GM19455 (cell line): ENCODE results near the gene ARHGAP23.
"Not testable (repeated sequence)": the region's sequence is repeated elsewhere in the genome, so short reads cannot be mapped to it uniquely, and the experiment has no call there.

Experiments used
- ATAC-seq: cut with Tn5 transposase; IDR thresholded peaks from one replicate; pipeline ENCODE4 v1.9.1; 2021; ENCODE audit not compliant: unreplicated experiment

The ARHGAP23 gene

GRCh38 chr17:38420518-38420917 lies 7.7 kb upstream of the ARHGAP23 start:
- ATAC-seq = no peak

GRCh38 chr17:38421171-38421841 lies 7.0 kb upstream of the ARHGAP23 start:
- no peak for ATAC-seq

- no peak for ATAC-seq
Observed at GRCh38 chr17:38421871-38422827, 6.1 kb upstream of the ARHGAP23 start.

- no peak for ATAC-seq
Observed at GRCh38 chr17:38424297-38424972, 3.8 kb upstream of the ARHGAP23 start.

- no peak for ATAC-seq
Observed at GRCh38 chr17:38425031-38425430, 3.2 kb upstream of the ARHGAP23 start.

- no peak for ATAC-seq
Observed at GRCh38 chr17:38425744-38426143, 2.5 kb upstream of the ARHGAP23 start.

GRCh38 chr17:38426441-38426840 lies 1.8 kb upstream of the ARHGAP23 start:
- ATAC-seq = no peak

GRCh38 chr17:38427160-38427949 lies 909 bp upstream of the ARHGAP23 start:
- ATAC-seq = no peak

- no peak for ATAC-seq
Observed at GRCh38 chr17:38428643-38429371, 543 bp downstream of the ARHGAP23 start.

GRCh38 chr17:38429476-38430100 lies 1.3 kb downstream of the ARHGAP23 start:
- ATAC-seq = no peak

GRCh38 chr17:38430316-38430715 lies 2.1 kb downstream of the ARHGAP23 start:
- no peak for ATAC-seq

- no peak for ATAC-seq
Observed at GRCh38 chr17:38430822-38431221, 2.6 kb downstream of the ARHGAP23 start.

- no peak for ATAC-seq
Observed at GRCh38 chr17:38431346-38432145, 3.3 kb downstream of the ARHGAP23 start.

- ATAC-seq = no peak
Observed at GRCh38 chr17:38434178-38434665, 6.0 kb downstream of the ARHGAP23 start.

- ATAC-seq = no peak
Observed at GRCh38 chr17:38435795-38436194, 7.5 kb downstream of the ARHGAP23 start.

- no peak for ATAC-seq
Observed at GRCh38 chr17:38436386-38436785, 8.1 kb downstream of the ARHGAP23 start.

GRCh38 chr17:38437313-38437712 lies 9.0 kb downstream of the ARHGAP23 start:
- not testable (repeated sequence) for ATAC-seq

- no peak for ATAC-seq
Observed at GRCh38 chr17:38439436-38439835, 11.2 kb downstream of the ARHGAP23 start.
